Measurements from ENCODE around the gene GIPC1.
"Not testable (repeated sequence)": the region's sequence is repeated elsewhere in the genome, so short reads cannot be mapped to it uniquely, and the experiment has no call there.

Gene GIPC1, protein sequence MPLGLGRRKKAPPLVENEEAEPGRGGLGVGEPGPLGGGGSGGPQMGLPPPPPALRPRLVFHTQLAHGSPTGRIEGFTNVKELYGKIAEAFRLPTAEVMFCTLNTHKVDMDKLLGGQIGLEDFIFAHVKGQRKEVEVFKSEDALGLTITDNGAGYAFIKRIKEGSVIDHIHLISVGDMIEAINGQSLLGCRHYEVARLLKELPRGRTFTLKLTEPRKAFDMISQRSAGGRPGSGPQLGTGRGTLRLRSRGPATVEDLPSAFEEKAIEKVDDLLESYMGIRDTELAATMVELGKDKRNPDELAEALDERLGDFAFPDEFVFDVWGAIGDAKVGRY

GRCh38 chr19:14496029-14496833 lies at the start of gene GIPC1:
GIPC1 (minus strand) TSS chr19:14496127; CDS start chr19:14482976, 13,151 bp downstream.
- DNase-seq: peak; percentile 97

DNA sequence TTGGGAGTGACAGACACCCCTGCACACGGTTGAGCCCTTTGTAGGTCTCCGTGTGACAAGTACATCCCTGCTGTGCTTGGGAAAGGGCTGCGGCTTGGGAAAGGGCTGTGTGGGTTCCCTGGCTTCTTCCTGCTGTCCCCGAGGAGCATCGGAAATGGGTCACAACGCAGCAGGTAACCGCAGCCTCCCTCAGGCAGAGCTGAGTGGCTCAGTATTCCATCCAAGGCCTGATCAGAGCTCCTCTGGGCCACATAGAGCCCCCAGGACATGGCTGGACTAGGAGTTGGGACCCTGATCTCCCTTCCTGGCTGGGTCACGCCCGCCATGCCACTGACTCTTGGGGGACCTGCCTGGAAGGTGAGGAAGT lies 49.8 kb upstream of the GIPC1 start:
- DNase-seq: no peak

DNA sequence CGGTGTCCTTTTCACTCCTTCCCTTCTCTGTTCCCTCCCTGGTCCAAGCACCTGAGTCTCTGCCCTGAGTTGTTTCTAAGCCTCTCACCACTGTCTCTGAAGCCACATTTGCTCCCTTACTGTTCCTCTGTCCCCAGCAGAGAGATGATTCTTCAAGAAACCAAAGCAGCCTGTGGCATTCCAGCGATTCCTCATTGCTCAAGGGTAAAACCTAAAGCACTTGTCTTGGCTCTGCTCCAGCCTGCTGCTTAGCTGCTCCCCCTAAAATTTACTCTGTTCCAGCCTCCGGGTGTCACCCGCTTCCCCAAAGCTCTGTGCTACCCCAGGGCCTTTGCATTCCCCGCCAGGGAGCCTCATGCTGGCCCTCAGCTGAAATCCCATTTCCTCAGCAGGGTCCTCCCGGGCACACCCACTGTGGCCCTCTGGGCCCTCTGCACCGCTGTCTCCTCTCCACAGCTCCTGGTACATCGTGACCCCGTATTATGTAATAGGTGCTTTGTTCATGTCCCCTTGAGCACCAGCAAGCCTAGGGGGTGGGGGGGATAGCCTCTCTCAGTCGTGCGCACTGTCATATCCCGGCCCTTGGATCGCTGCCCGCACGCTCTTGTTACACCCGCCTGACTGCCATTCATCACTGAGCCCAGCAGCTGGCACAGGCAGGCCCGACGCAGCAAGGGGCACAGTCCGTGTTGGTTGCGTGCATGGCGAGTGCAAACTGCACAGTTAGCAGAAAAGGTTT lies 49.2 kb upstream of the GIPC1 start:
- peak; percentile 94 for DNase-seq

GRCh38 chr19:14544047-14544446 lies 48.1 kb upstream of the GIPC1 start:
- DNase-seq: no peak

DNA sequence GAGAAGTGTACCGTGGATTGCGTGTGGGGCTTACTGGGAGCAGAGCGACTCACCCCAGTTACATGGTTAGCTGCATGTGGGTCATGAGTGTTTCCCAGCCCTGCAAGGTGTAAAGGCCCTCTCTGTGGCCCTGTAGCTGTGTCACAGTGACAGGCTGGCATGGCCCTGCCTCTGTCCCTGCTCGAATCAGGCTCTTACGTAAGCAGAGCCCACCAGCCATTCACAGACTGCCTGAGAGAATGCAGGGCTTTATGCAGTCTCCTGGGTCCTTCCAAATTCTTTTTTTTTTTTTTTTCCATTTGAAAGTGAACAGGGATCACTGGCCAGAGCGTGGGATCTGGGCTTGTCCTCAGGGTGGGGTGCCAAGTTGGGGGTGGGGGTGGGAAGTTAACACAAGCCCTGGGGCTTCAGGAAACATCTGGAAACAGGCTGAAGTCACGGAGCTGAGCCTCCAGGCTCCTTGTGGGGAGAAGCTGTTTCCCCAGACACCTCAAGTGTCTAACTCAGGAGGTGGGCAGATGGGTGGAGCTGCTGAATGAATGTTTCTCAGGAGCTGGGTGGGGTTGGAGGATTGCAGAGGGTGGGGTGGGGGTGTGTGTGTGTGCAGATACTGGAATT lies 46.9 kb upstream of the GIPC1 start:
- no peak for DNase-seq

- not testable (repeated sequence) for DNase-seq
Observed at GRCh38 chr19:14541979-14542378, 46.1 kb upstream of the GIPC1 start.

DNA sequence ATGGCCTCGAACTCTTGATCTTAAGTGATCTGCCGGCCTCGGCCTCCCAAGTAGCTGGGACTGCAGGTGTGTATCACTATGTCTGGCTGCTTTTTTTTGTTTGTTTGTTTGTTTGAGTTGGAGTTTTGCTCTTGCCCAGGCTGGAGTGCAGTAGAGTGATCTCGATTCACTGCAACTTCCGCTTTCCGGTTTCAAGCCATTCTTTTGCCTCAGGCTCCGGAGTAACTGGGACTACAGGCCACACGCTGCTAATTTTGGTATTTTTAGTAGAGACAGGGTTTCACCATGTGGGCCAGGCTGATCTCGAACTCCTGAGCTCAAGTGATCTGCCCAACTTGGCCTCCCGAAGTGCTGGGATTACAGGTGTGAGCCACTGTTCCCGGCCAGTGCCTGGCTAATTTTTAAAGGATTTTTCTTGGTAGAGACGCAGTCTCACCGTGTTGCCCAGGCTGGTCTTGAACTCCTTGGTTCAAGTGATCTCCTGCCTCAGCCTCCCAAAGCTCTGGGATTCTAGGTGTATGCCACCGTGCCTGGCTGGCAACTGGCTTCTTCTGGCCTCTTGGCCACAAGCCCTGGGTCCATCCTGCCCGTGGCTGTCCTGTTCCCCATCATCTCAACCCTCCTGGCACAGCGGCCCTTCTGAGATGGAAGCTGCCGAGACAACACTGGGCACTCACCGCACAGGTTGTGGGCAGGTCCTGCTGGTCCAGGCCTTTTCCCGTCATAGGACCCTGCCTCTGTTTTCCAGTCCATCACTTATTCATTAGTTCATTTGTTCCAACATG lies 45.0 kb upstream of the GIPC1 start:
- no peak for DNase-seq

DNA sequence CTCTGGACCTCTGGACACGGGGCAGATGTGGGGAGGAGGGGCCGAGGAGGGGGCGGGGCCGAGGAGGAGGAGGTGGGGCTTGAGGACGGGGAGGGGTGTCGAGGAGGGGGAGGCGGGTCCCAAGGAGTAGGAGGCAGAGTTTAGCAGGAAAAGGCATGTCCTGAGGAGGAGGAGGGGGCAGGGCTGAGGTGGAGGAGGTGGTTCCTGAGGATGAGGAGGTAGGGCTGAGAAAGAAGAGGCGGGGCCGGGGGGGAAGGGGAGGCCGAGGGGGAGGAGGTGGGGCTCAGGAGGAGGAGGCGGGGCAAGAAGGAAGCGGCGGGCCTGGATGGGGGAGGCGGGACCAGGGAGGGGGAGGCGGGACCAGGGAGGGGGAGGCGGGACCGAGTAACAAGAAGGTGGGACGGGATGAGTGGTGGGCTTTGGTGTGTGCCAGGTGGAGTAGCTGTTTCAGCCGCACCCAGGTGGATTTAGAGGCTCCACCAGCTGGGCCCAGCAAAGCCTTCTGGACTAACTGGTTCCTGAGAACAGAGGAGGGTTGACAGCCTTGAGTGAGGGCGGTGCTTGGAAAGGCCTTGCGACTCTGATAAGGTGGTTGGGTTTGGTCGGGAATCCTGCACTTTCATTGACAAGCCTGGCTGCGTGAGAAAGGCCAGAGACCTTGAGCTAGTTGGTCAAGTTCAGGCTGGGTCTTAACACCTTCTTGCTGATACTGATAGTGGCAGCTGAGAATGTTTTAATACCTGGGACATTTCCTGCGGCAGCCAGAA lies 41.2 kb upstream of the GIPC1 start:
- no peak for DNase-seq

DNA sequence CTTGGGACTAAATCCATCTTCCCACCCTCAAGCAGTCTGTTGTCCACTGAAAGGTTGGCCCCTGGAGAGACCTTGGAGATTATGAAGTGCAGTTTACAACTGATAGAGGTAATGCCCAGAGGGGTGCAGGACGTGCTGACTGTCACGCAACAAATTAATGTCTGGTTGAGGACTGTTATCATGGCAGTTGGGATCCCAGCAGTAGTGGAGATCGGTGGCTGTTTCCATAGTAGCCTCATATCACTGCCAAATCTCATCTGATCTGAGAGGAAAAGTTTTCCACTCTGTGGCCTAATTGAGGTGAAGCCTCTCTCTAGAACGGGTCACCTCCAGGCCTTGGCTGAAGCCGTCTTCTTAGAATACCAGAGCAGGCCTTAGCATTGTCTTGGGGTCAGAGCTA lies 37.5 kb upstream of the GIPC1 start:
- DNase-seq: no peak

GRCh38 chr19:14530506-14530905 lies 34.6 kb upstream of the GIPC1 start:
- DNase-seq: no peak

DNA sequence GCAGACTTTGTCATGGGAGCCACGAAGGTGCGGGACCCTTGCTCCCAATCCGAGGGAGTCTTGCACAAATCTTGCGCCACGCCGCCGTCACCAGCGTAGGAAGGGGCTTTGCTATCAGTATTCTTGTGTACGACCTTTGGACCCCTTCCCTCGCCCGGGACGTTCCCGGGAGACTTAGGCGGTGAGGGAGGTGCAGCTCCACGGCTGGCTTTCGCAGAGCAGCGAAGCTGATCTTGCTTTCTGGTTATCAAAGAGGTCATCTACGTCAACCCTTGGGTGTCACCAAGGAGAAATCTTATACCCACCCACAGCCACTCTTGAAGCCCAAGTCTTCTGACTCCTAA lies 34.0 kb upstream of the GIPC1 start:
- no peak for DNase-seq

- DNase-seq: peak; percentile 98
Observed at GRCh38 chr19:14529254-14530004, 33.5 kb upstream of the GIPC1 start, which contains the start of gene TECR. TECR (plus strand) TSS chr19:14529594; CDS start chr19:14529697, 103 bp downstream.

DNA sequence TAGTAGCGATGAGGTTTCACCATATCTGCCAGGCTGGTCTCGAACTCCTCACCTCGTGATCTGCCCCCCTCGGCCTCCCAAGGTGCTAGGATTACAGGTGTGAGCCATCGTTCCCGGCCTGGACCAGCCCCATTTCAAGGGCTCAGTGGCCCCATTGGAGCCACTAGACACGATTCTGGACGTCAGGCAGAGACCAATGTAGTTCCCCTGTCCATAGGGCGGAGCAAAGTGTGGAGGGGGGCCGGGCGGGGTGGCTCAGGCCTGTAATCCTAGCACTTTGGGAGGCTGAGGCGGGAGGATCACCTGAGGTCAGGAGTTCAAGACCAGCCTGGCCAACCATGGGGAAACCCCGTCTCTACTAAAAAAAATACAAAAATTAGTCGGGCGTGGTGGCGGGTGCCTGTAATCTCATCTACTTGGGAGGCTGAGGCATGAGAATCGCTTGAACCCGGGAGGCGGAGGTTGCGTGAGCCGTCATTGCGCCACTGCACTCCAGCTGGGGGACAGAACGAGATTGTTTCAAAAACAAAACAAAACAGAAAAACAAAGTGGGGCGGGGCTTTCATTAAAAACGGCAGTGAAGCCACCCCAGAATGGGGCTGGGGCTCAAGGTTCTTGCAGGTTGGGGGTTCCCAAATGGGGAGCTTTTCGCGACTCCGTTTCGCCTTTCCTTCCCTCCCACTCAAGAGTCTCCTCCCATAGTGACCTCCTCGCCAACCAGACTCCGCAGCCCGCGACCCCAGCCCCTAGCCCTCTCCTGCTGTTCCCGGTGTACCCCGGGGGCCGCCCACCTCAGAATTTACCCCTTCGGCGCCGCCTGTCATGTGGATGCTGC lies 32.7 kb upstream of the GIPC1 start:
- no peak for DNase-seq

DNA sequence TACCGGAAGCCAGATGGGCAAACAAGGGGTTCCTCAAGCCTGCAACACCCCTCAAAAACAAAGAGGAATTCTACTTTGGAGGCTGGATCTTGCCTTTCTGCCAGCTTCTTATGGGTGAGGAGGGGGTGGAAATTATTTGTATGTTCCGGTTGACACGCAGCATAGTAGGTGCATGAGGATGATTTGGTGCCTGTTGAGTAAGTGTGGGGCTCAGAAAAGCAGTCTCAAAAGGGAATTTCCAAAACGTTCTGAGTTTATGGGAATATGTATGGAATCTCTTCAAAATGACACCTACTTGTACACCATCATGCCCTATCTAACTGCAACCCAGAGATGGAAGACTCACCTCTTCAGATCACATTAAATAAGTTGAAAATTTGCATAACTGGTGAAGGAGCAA lies 30.5 kb upstream of the GIPC1 start:
- no peak for DNase-seq

- peak; percentile 24 for DNase-seq
Observed at GRCh38 chr19:14525729-14526128, 29.8 kb upstream of the GIPC1 start.

DNA sequence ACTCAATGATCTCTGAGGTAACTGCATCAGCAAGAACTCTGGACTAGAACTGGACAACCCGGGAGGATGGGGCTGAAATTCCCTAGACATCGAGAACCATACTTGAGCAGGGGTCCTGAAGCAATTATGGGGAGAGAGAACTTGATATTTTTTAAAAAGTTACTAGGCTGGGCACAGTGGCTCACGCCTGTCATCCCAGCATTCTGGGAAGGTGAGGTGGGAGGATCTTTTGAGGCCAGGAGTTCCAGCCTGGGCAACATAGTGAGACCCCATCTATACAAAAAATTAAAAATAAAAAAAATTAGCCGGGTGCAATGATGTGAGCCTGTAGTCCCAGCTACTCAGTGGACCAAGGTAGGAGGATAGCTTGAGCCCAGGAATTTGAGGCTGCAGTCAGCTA lies 24.6 kb upstream of the GIPC1 start:
- DNase-seq: no peak

DNA sequence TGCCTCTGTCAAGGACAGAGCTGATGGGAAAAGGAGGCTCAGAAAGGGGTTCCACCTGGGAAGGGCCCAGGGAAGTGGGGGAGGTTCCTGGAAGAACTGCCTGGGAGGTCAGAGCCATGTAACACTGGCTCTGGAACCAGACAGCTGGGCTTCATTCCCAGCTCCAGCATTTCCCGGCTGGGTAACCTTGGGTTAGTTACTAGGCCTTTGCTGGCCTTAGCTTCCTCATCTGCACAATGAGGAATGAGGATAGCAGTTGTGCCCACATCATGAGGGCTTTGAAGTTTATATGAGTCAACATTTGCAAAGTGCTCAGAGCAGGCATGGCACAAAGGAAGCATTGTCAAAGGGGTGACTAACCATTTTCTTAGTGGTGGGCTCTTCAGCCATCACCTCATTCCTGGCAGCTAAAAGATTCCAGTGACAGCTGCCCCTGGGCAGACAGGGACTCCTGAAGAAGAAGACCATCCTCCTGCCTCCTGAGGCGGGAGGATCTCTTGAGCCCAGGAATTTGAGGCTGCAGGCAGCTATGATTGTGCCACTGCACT lies 24.0 kb upstream of the GIPC1 start:
- no peak for DNase-seq

GRCh38 chr19:14519245-14519859 lies 23.4 kb upstream of the GIPC1 start:
- DNase-seq: no peak
